IMR-90 (cell line): ENCODE data around the gene ZNF423. TPM values are rescaled to one million over a fixed set of nuclear protein-coding genes. Genes with fewer than 3 reads are reported as not detected.

Experiments
- ATAC-seq: fragments of 200-7000 bp; cut with Tn5 transposase; 2 replicates; pipeline ENCODE4 v1.9.1; 2020; ENCODE audit warnings: low read depth, mild to moderate bottlenecking, moderate library complexity
- BruUV-seq: library from RNA; stranded (reverse); fragments of 400-500 nt; replicated peaks from 2 replicates; lab custom pipeline; 2021; lab: Mats Ljungman, UMichigan
- CTCF ChIA-PET: fragments of 300-600 bp; formaldehyde crosslinking; extraction: SDS; loops from one replicate; lab custom pipeline; 2021; ENCODE audit warnings: antibody characterized with exemption; lab: Yijun Ruan, JAX
- POLR2A ChIA-PET: fragments of 300-600 bp; sonication (Branson Sonifier 250); formaldehyde crosslinking; loops from one replicate; lab custom pipeline; 2022; ENCODE audit warnings: antibody characterized with exemption; ENCODE audit not compliant: unreplicated experiment; lab: Charles Lee
- DNase-seq: peaks from one replicate; pipeline ENCODE4 v3.0.0; 2013
- H2AFZ ChIP-seq: replicated peaks from 2 replicates; pipeline ENCODE3; 2013; ENCODE audit warnings: low read length, mild to moderate bottlenecking; ENCODE audit not compliant: poor library complexity
- H2AK5ac ChIP-seq: 2 replicates; pipeline ENCODE4 v1.6.1; 2013; ENCODE audit warnings: low read depth, low read length, inconsistent platforms
- H2AK9ac ChIP-seq: replicated peaks from 2 replicates; pipeline ENCODE3; 2013; ENCODE audit warnings: mild to moderate bottlenecking, low read depth, low read length, moderate library complexity; ENCODE audit not compliant: poor library complexity
- H2BK120ac ChIP-seq: 2 replicates; pipeline ENCODE4 v1.6.1; 2013; ENCODE audit warnings: low read depth, low read length, inconsistent platforms
- H2BK15ac ChIP-seq: 3 replicates; pipeline ENCODE4 v1.6.1; 2013; ENCODE audit warnings: low read depth, low read length, inconsistent platforms
- H2BK20ac ChIP-seq: 2 replicates; pipeline ENCODE4 v1.6.1; 2013; ENCODE audit warnings: low read depth, mild to moderate bottlenecking, inconsistent platforms, low read length, moderate library complexity
- H2BK5ac ChIP-seq: 2 replicates; pipeline ENCODE4 v1.6.1; 2013; ENCODE audit warnings: mild to moderate bottlenecking, low read depth, low read length, inconsistent platforms; ENCODE audit not compliant: poor library complexity, severe bottlenecking
- H3K14ac ChIP-seq: replicated peaks from 2 replicates; pipeline ENCODE4 v1.6.1; 2013; ENCODE audit warnings: low read depth, low read length, inconsistent platforms
- H3K18ac ChIP-seq: 2 replicates; pipeline ENCODE4 v1.6.1; 2013; ENCODE audit warnings: low read depth, low read length, control low read depth
- H3K23ac ChIP-seq: 2 replicates; pipeline ENCODE4 v1.6.1; 2013; ENCODE audit warnings: low read depth, low read length, inconsistent platforms
- H3K27ac ChIP-seq: 2 replicates; pipeline ENCODE4 v1.5.1; 2013; ENCODE audit warnings: mild to moderate bottlenecking, control low read depth, low read length; ENCODE audit not compliant: insufficient read depth
- H3K27me3 ChIP-seq: 2 replicates; pipeline ENCODE4 v1.6.1; 2013; ENCODE audit warnings: low read length; ENCODE audit not compliant: control insufficient read depth, insufficient read depth
- H3K36me3 ChIP-seq: 2 replicates; pipeline ENCODE4 v1.6.1; 2013; ENCODE audit warnings: low read length, mixed read lengths; ENCODE audit not compliant: control insufficient read depth, insufficient read depth
- H3K4ac ChIP-seq: 2 replicates; pipeline ENCODE4 v1.6.1; 2013; ENCODE audit warnings: low read depth, low read length, inconsistent platforms
- H3K4me1 ChIP-seq: 2 replicates; pipeline ENCODE4 v1.6.1; 2013; ENCODE audit warnings: low read length, mixed read lengths; ENCODE audit not compliant: control insufficient read depth, insufficient read depth
- H3K4me2 ChIP-seq: 2 replicates; pipeline ENCODE4 v1.6.1; 2013; ENCODE audit warnings: low read depth, mild to moderate bottlenecking, control low read depth, low read length, moderate library complexity
- H3K4me3 ChIP-seq: 2 replicates; pipeline ENCODE4 v1.5.1; 2013; ENCODE audit warnings: low read depth, mild to moderate bottlenecking, control low read depth, low read length, moderate library complexity; ENCODE audit not compliant: insufficient read depth
- H3K56ac ChIP-seq: 2 replicates; pipeline ENCODE4 v1.6.1; 2013; ENCODE audit warnings: low read length, inconsistent platforms; ENCODE audit not compliant: insufficient read depth; ENCODE audit errors: extremely low read depth
- H3K79me1 ChIP-seq, 2 experiments: 2 replicates each; pipeline ENCODE4 v1.6.1; 2013; ENCODE audit warnings: low read length in 2 of 2, inconsistent platforms in 1 of 2, low read depth in 1 of 2
- H3K9ac ChIP-seq: 2 replicates; pipeline ENCODE4 v1.6.1; 2013; ENCODE audit warnings: low read depth, low read length, control low read depth
- H3K9me1 ChIP-seq: 2 replicates; pipeline ENCODE4 v1.6.1; 2013; ENCODE audit warnings: low read length, inconsistent platforms; ENCODE audit not compliant: insufficient read depth
- H3K9me3 ChIP-seq: 2 replicates; pipeline ENCODE4 v1.6.1; 2013; ENCODE audit warnings: low read length; ENCODE audit not compliant: control insufficient read depth, insufficient read depth
- H4K20me1 ChIP-seq: 2 replicates; pipeline ENCODE4 v1.6.1; 2013; ENCODE audit warnings: low read length, inconsistent platforms; ENCODE audit not compliant: insufficient read depth
- H4K5ac ChIP-seq: 2 replicates; pipeline ENCODE4 v1.6.1; 2013; ENCODE audit warnings: mild to moderate bottlenecking, low read depth, low read length, control low read depth
- H4K8ac ChIP-seq, 2 experiments: 2 replicates each; pipeline ENCODE4 v1.6.1; 2013; ENCODE audit warnings: low read depth in 2 of 2, low read length in 2 of 2, control low read depth in 1 of 2, inconsistent platforms in 1 of 2
- H4K91ac ChIP-seq: 2 replicates; pipeline ENCODE4 v1.6.1; 2013; ENCODE audit warnings: low read depth, low read length, inconsistent platforms; ENCODE audit not compliant: insufficient read depth
- BHLHE40 ChIP-seq: fragments of 150-350 bp; IDR thresholded peaks from 2 replicates; pipeline ENCODE4 v1.6.1; 2016; ENCODE audit warnings: mild to moderate bottlenecking, low read depth, low read length
- CEBPB ChIP-seq: IDR thresholded peaks from 2 replicates; pipeline ENCODE4 v1.6.1; 2012; ENCODE audit warnings: low read depth, low read length, improper control_type of control experiment
- CHD1 ChIP-seq: IDR thresholded peaks from 2 replicates; pipeline ENCODE4 v1.6.1; 2012; ENCODE audit warnings: low read depth, low read length, improper control_type of control experiment
- FOS ChIP-seq: fragments of 150-350 bp; IDR thresholded peaks from 2 replicates; pipeline ENCODE4 v1.6.1; 2016; ENCODE audit warnings: low read depth, low read length
- MAFK ChIP-seq: IDR thresholded peaks from 2 replicates; pipeline ENCODE4 v1.6.1; 2012; ENCODE audit warnings: low read depth, low read length, improper control_type of control experiment
- MAZ ChIP-seq: IDR thresholded peaks from 2 replicates; pipeline ENCODE4 v1.6.1; 2012; ENCODE audit warnings: low read depth, mild to moderate bottlenecking, low read length, improper control_type of control experiment, moderate library complexity, borderline replicate concordance
- MXI1 ChIP-seq: IDR thresholded peaks from 2 replicates; pipeline ENCODE4 v1.6.1; 2012; ENCODE audit warnings: low read depth, mild to moderate bottlenecking, low read length, moderate library complexity, borderline replicate concordance
- NFE2L2 ChIP-seq: fragments of 150-350 bp; IDR thresholded peaks from 2 replicates; pipeline ENCODE4 v1.6.1; 2016; ENCODE audit warnings: low read depth, mild to moderate bottlenecking, low read length
- POLR2A ChIP-seq: IDR thresholded peaks from 2 replicates; pipeline ENCODE4 v1.6.1; 2012; ENCODE audit warnings: mild to moderate bottlenecking, low read depth, low read length
- RAD21 ChIP-seq: IDR thresholded peaks from 2 replicates; pipeline ENCODE4 v1.6.1; 2012; ENCODE audit warnings: low read length, improper control_type of control experiment
- RCOR1 ChIP-seq: IDR thresholded peaks from 2 replicates; pipeline ENCODE4 v1.6.1; 2012; ENCODE audit warnings: mild to moderate bottlenecking, low read length, improper control_type of control experiment; ENCODE audit not compliant: insufficient replicate concordance
- RFX5 ChIP-seq: IDR thresholded peaks from 2 replicates; pipeline ENCODE4 v1.8.0; 2012; ENCODE audit warnings: low read depth, mild to moderate bottlenecking, low read length, moderate library complexity
- SMC3 ChIP-seq: fragments of 150-350 bp; IDR thresholded peaks from 2 replicates; pipeline ENCODE4 v1.6.1; 2016; ENCODE audit warnings: low read depth, mild to moderate bottlenecking, antibody characterized with exemption, low read length, moderate library complexity
- WGBS, 2 experiments: methylation state at CpG; one replicate each; pipeline versions ENCODE4 v1.1.5 to v1.1.7; 2013; ENCODE audit warnings: missing lambda C conversion rate in 2 of 2; ENCODE audit not compliant: insufficient read length in 1 of 2; ENCODE audit errors: extremely low coverage in 2 of 2; 5-methylcytosine and 5-hydroxymethylcytosine counted together
- dilution Hi-C: fragments of 300-500 bp; cut with HindIII; formaldehyde crosslinking; loops from one replicate; pipeline ENCODE4 v1.14.3; 2018; ENCODE audit warnings: low sequenced_read_pairs; ENCODE audit not compliant: unreplicated experiment
- in situ Hi-C: fragments of 300-500 bp; cut with MboI; formaldehyde crosslinking; loops from 3 replicates; pipeline ENCODE4 v1.14.3; 2019; ENCODE audit warnings: low sequenced_read_pairs, inconsistent platforms, mixed read lengths
- intact Hi-C: fragments of 100-400 bp; cut with micrococcal nuclease; formaldehyde crosslinking; loops from 2 replicates; pipeline ENCODE4 v1.10.0; 2022
- polyA plus RNA-seq, 3 experiments: library from polyadenylated mRNA; depleted of rRNA; stranded (reverse); fragments of >200 nt; gene quantifications; 2 replicates each; pipeline ENCODE4 v1.2.3, GENCODE V29; 2012; ENCODE audit warnings: low replicate concordance in 1 of 3
- total RNA-seq: library from RNA; depleted of rRNA; stranded (reverse); fragments of >200 nt; gene quantifications from 2 replicates; pipeline ENCODE4 v1.2.3, GENCODE V29; 2012
- TF ChIP-seq, protein P1 (sequence below): conservative IDR thresholded peaks from 2 replicates; pipeline ENCODE4 v1.5.1; 2012; ENCODE audit warnings: mild to moderate bottlenecking, low read depth, low read length, improper control_type of control experiment
- TF ChIP-seq, protein P2 (sequence below): fragments of 150-350 bp; IDR thresholded peaks from 2 replicates; pipeline ENCODE4 v1.6.1; 2016; ENCODE audit warnings: low read depth, mild to moderate bottlenecking, low read length, moderate library complexity, borderline replicate concordance
- TF ChIP-seq, protein P3 (sequence below): fragments of 150-350 bp; IDR thresholded peaks from 2 replicates; pipeline ENCODE4 v1.6.1; 2017; ENCODE audit warnings: mild to moderate bottlenecking, antibody characterized with exemption, low read length, low read depth

The ZNF423 gene
- total and polyA plus RNA-seq, 2 of the 4 experiments (the other 2 are of a cell fraction), result under 0.01 to 0.10 TPM

DNA sequence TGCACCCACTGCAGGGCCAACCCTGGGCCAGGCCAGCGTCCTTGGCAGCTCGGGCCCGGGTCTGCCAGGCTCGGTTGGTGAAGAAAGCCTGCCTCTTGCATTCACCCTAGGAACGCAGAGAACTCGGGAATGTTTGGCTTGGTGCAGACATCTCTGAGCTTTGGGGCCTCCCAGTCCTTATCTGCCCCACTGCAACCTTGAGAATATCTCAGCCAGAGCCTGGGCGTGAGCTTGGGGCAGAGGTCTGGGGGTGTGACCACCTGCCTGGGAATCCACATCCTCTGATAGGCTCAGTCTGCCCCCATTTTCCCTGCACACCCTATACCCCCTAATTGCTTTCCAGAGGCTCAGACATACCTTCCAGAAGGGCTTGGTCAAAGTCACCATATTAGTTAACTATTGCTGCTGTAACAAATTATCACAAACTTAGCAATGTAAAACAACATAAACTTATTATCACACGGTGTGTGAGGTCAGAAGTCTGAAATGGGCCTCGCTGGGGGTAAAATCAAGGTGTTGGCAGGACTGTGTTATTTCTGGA, 30.7 kb upstream of the ZNF423 start:
- H3K9me1 ChIP-seq, result no peaks in the 10 kb centered on the region
- H3K4me2 ChIP-seq, result no peak overlapping the region
- H3K79me1 ChIP-seq, result no peaks in the 10 kb centered on the region
- H3K4ac ChIP-seq, result no peak overlapping the region
- no peak overlapping the region for H3K56ac ChIP-seq
- BruUV-seq, result no TSS peak
- no peak overlapping the region for H2AK9ac ChIP-seq
- H3K9ac ChIP-seq, result no peak overlapping the region
- H3K36me3 ChIP-seq, result no peaks in the 10 kb centered on the region
- H3K4me1 ChIP-seq, result no peaks in the 10 kb centered on the region
- H3K23ac ChIP-seq, result no peak overlapping the region
- no peak overlapping the region for H2AFZ ChIP-seq
- no peaks in the 10 kb centered on the region for H4K20me1 ChIP-seq
- TF ChIP-seq FOS, result no peak
- TF ChIP-seq SMC3, result no peak
- no peak for TF ChIP-seq NFE2L2
- TF ChIP-seq RFX5, result no peak
- TF ChIP-seq CHD1, result no peak
- TF ChIP-seq MAZ, result no peak
- TF ChIP-seq, protein P1, sequence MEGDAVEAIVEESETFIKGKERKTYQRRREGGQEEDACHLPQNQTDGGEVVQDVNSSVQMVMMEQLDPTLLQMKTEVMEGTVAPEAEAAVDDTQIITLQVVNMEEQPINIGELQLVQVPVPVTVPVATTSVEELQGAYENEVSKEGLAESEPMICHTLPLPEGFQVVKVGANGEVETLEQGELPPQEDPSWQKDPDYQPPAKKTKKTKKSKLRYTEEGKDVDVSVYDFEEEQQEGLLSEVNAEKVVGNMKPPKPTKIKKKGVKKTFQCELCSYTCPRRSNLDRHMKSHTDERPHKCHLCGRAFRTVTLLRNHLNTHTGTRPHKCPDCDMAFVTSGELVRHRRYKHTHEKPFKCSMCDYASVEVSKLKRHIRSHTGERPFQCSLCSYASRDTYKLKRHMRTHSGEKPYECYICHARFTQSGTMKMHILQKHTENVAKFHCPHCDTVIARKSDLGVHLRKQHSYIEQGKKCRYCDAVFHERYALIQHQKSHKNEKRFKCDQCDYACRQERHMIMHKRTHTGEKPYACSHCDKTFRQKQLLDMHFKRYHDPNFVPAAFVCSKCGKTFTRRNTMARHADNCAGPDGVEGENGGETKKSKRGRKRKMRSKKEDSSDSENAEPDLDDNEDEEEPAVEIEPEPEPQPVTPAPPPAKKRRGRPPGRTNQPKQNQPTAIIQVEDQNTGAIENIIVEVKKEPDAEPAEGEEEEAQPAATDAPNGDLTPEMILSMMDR, result no peak
- TF ChIP-seq CEBPB, result no peak
- no peak for TF ChIP-seq RCOR1
- TF ChIP-seq, protein P2, sequence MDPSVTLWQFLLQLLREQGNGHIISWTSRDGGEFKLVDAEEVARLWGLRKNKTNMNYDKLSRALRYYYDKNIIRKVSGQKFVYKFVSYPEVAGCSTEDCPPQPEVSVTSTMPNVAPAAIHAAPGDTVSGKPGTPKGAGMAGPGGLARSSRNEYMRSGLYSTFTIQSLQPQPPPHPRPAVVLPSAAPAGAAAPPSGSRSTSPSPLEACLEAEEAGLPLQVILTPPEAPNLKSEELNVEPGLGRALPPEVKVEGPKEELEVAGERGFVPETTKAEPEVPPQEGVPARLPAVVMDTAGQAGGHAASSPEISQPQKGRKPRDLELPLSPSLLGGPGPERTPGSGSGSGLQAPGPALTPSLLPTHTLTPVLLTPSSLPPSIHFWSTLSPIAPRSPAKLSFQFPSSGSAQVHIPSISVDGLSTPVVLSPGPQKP, result no peak
- TF ChIP-seq BHLHE40, result no peak
- no peak for TF ChIP-seq MXI1
- TF ChIP-seq RAD21, result no peak
- TF ChIP-seq, protein P3, sequence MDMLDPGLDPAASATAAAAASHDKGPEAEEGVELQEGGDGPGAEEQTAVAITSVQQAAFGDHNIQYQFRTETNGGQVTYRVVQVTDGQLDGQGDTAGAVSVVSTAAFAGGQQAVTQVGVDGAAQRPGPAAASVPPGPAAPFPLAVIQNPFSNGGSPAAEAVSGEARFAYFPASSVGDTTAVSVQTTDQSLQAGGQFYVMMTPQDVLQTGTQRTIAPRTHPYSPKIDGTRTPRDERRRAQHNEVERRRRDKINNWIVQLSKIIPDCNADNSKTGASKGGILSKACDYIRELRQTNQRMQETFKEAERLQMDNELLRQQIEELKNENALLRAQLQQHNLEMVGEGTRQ, result no peak
- TF ChIP-seq POLR2A, result no peak
- no peak for TF ChIP-seq MAFK
- H3K14ac ChIP-seq, result no peak overlapping the region
- H4K8ac ChIP-seq, result no peak overlapping the region
- no peak overlapping the region for H2BK5ac ChIP-seq
- WGBS, 2 experiments, result 40% methylated on average over 1 of the region's 9 CpGs; no CpG with 5 or more reads in 1 of the 2 experiments
- peaks cover 3% of the 10 kb centered on the region; the same call in 1 of the 2 replicates for H3K27me3 ChIP-seq
- CTCF ChIA-PET, result interaction anchor here (0.6 kb wide), 1 partner anchor 75 kb away, joined by 3 read pairs; no protein-coding TSS in a partner anchor
- no peak overlapping the region for H2BK15ac ChIP-seq
- ATAC-seq (no peak), DNase-seq (no peak)
- H3K18ac ChIP-seq, result no peak overlapping the region
- H4K91ac ChIP-seq, result no peak overlapping the region
- H3K9me3 ChIP-seq, result no peaks in the 10 kb centered on the region
- no peak overlapping the region for H3K4me3 ChIP-seq
- no peak overlapping the region for H3K27ac ChIP-seq
- in situ Hi-C loops (no loop called here), dilution Hi-C loops (no loop called here), intact Hi-C loops (no loop called here)
- H2BK120ac ChIP-seq, result no peak overlapping the region
- H2AK5ac ChIP-seq, result no peak overlapping the region
- no peak overlapping the region for H2BK20ac ChIP-seq
- POLR2A ChIA-PET, result no interaction called here
- H4K5ac ChIP-seq, result no peak overlapping the region
